DOHH2 (cell line): ENCODE results near the gene WDR6.

Experiments used
- H3F3A ChIP-seq: fragments of 200-600 bp; sonication (generic), shearing (Covaris generic); 2 replicates; pipeline ENCODE4 v1.6.0; 2016; ENCODE audit warnings: antibody characterized with exemption, mild to moderate bottlenecking; ENCODE audit not compliant: control insufficient read depth, insufficient read depth
- H3K27ac ChIP-seq: fragments of 200-600 bp; sonication (generic); 2 replicates; pipeline ENCODE4 v1.5.1; 2014; ENCODE audit warnings: low read depth, mild to moderate bottlenecking, low read length, moderate library complexity
- H3K27me3 ChIP-seq: fragments of 200-600 bp; sonication (generic); 2 replicates; pipeline ENCODE4 v1.6.1; 2014; ENCODE audit warnings: mild to moderate bottlenecking, low read length, mixed read lengths; ENCODE audit not compliant: control insufficient read depth
- H3K36me3 ChIP-seq: fragments of 200-600 bp; sonication (generic); 2 replicates; pipeline ENCODE4 v1.6.1; 2014; ENCODE audit warnings: mild to moderate bottlenecking, low read length, moderate library complexity, mixed read lengths; ENCODE audit not compliant: control insufficient read depth
- H3K4me1 ChIP-seq: fragments of 200-600 bp; sonication (generic); 2 replicates; pipeline ENCODE4 v1.6.1; 2014; ENCODE audit warnings: mild to moderate bottlenecking, low read length, mixed read lengths; ENCODE audit not compliant: control insufficient read depth
- H3K4me2 ChIP-seq: fragments of 200-600 bp; sonication (generic); 2 replicates; pipeline ENCODE4 v1.6.0; 2014; ENCODE audit warnings: mild to moderate bottlenecking, low read length, moderate library complexity
- H3K4me3 ChIP-seq: fragments of 200-600 bp; sonication (generic); 2 replicates; pipeline ENCODE4 v1.5.1; 2014; ENCODE audit warnings: mild to moderate bottlenecking, low read length, mixed read lengths
- H3K79me2 ChIP-seq: fragments of 200-600 bp; sonication (generic); 2 replicates; pipeline ENCODE4 v1.6.1; 2014; ENCODE audit warnings: mild to moderate bottlenecking, low read length, mixed read lengths; ENCODE audit not compliant: control insufficient read depth
- H3K9me2 ChIP-seq: fragments of 200-600 bp; sonication (generic); replicated peaks from 2 replicates; pipeline ENCODE4 v1.6.1; 2014; ENCODE audit warnings: mild to moderate bottlenecking, low read length, mixed read lengths; ENCODE audit not compliant: control insufficient read depth
- H3K9me3 ChIP-seq: fragments of 200-600 bp; sonication (generic); 2 replicates; pipeline ENCODE4 v1.6.1; 2014; ENCODE audit warnings: antibody characterized with exemption, low read length, mixed read lengths; ENCODE audit not compliant: control insufficient read depth, insufficient read depth
- H4K20me1 ChIP-seq: fragments of 200-600 bp; sonication (generic); 2 replicates; pipeline ENCODE4 v1.6.0; 2014; ENCODE audit warnings: low read depth, mild to moderate bottlenecking, antibody characterized with exemption, low read length, moderate library complexity; ENCODE audit not compliant: control insufficient read depth, insufficient read depth
- EZH2phosphoT487 ChIP-seq: fragments of 200-600 bp; sonication (generic); IDR thresholded peaks from 2 replicates; pipeline ENCODE4 v1.6.1; 2017; ENCODE audit warnings: borderline replicate concordance, mild to moderate bottlenecking, antibody characterized with exemption, low read length, moderate library complexity, mixed read lengths
- TF ChIP-seq, protein P1 (sequence below): fragments of 200-600 bp; sonication (generic); IDR thresholded peaks from one replicate; pipeline ENCODE4 v1.5.1; 2014; ENCODE audit warnings: antibody characterized with exemption, mild to moderate bottlenecking, low read depth, low read length; ENCODE audit not compliant: poor library complexity, severe bottlenecking

Gene WDR6

DNA sequence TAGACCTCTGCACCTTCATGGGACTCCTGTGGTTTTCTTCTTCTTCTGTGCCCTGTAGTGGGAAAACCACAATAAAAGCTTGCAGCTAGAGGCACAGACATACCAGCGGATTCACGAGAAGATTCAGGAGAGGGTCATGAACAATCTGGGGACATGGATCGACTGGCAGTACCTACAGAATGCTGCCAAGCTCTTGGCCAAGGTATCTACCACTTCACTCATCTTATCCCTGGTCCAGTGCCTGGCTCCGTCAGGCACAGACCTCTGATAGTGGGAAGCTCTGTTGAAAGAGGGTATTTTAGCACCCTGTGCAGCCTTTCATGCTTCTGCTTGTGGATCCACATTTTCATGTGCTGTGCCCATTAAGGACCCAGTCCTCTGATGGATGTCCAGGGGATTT, 26.9 kb upstream of the WDR6 start:
- H3K27ac ChIP-seq: no peak overlapping the region
- TF ChIP-seq, protein P1, sequence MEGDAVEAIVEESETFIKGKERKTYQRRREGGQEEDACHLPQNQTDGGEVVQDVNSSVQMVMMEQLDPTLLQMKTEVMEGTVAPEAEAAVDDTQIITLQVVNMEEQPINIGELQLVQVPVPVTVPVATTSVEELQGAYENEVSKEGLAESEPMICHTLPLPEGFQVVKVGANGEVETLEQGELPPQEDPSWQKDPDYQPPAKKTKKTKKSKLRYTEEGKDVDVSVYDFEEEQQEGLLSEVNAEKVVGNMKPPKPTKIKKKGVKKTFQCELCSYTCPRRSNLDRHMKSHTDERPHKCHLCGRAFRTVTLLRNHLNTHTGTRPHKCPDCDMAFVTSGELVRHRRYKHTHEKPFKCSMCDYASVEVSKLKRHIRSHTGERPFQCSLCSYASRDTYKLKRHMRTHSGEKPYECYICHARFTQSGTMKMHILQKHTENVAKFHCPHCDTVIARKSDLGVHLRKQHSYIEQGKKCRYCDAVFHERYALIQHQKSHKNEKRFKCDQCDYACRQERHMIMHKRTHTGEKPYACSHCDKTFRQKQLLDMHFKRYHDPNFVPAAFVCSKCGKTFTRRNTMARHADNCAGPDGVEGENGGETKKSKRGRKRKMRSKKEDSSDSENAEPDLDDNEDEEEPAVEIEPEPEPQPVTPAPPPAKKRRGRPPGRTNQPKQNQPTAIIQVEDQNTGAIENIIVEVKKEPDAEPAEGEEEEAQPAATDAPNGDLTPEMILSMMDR: no peak
- TF ChIP-seq EZH2phosphoT487: no peak
- H3K79me2 ChIP-seq: no peaks in the 10 kb centered on the region; the same call in 1 of the 2 replicates
- no peaks in the 10 kb centered on the region for H3K9me2 ChIP-seq
- no peak overlapping the region for H3K4me2 ChIP-seq
- H3K4me3 ChIP-seq: no peak overlapping the region
- H3K9me3 ChIP-seq: no peaks in the 10 kb centered on the region
- H3K4me1 ChIP-seq: no peaks in the 10 kb centered on the region
- peaks cover 84% of the 10 kb centered on the region for H3K36me3 ChIP-seq
- 0 out of 2 replicates have a peak, but pooled peaks cover 4% of the 10 kb centered on the region for H3F3A ChIP-seq
- no peaks in the 10 kb centered on the region for H4K20me1 ChIP-seq
- no peaks in the 10 kb centered on the region for H3K27me3 ChIP-seq

DNA sequence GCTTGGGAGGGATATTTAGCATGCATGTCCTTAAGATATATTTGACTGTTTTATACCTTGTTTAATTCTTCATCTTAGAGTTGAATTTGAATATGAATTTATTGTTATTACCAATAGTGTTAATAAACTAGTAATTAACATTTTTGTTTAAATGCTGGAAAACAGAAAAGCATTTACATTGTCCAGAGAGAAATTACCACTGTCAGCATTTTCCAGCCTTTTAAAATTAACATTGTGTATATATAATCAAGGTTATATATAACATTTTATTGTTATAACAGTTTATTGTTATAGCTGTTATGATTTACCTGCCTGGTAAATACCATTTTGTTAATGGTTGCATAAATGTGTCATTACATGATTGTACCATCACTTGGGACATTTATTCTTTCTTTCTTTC, 25.2 kb upstream of the WDR6 start:
- Histone ChIP-seq H3K36me3 (peaks cover 84% of the 10 kb centered on the region), H3K79me2 (no peaks in the 10 kb centered on the region; the same call in 1 of the 2 replicates), H4K20me1 (no peaks in the 10 kb centered on the region), H3K4me1 (no peaks in the 10 kb centered on the region), H3K4me2 (no peak overlapping the region), H3K27ac (no peak overlapping the region), H3F3A (peaks cover 12% of the 10 kb centered on the region), H3K9me3 (no peaks in the 10 kb centered on the region), H3K9me2 (no peaks in the 10 kb centered on the region), H3K27me3 (no peaks in the 10 kb centered on the region), H3K4me3 (no peak overlapping the region)
- TF ChIP-seq EZH2phosphoT487: no peak
- TF ChIP-seq, protein P1: no peak

DNA sequence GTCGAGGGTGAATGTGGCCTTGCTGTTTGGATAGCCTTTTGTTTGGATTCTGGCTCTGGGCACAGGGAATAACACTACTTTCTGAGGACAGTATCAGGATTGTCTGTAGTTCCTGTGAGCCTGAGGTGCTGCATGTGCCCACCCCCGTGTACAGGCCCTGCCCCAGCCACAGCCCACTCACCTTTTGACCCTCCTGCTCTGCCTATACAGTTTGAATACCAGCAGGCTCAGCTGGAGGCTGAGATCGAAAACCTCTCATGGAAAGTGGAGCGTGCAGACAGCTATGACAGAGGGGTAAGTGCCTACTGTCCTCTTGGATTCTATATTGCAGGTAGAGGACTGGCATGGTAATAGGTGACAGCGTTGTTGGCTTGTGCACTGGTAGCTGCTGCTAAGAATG, 24.5 kb upstream of the WDR6 start:
- TF ChIP-seq EZH2phosphoT487: no peak
- TF ChIP-seq, protein P1: no peak
- Histone ChIP-seq H3K4me2 (no peak overlapping the region), H3K36me3 (peaks cover 77% of the 10 kb centered on the region)

More for the DNA sequence above, 24.5 kb upstream of the WDR6 start:
- Histone ChIP-seq H3K4me3 (no peak overlapping the region), H3K27ac (no peak overlapping the region), H3F3A (peaks cover 12% of the 10 kb centered on the region), H3K9me2 (no peaks in the 10 kb centered on the region), H4K20me1 (no peaks in the 10 kb centered on the region), H3K9me3 (no peaks in the 10 kb centered on the region), H3K4me1 (no peaks in the 10 kb centered on the region), H3K79me2 (no peaks in the 10 kb centered on the region; the same call in 1 of the 2 replicates), H3K27me3 (no peaks in the 10 kb centered on the region)
